WTC11 (cell line): ENCODE measurements around the gene PLP2. TPM values are rescaled to one million over a fixed set of nuclear protein-coding genes. Genes with fewer than 3 reads are reported as not detected.
A peak's percentile ranks its signal among the peaks of the same experiment; 100 is the strongest.

ENCODE experiments used
- ATAC-seq: fragments of 200-7000 bp; cut with Tn5 transposase; 2 replicates; pipeline ENCODE4 v1.10.0; 2021; ENCODE audit warnings: mild to moderate bottlenecking, moderate library complexity
- CTCF ChIA-PET: fragments of 300-600 bp; sonication (Branson Sonifier 250); formaldehyde crosslinking; loops from one replicate; lab custom pipeline; 2021; ENCODE audit warnings: antibody characterized with exemption; lab: Charles Lee
- POLR2A ChIA-PET: fragments of 350-600 bp; sonication (Branson Sonifier 250); formaldehyde crosslinking; loops from one replicate; lab custom pipeline; 2021; ENCODE audit warnings: antibody characterized with exemption; lab: Charles Lee
- DNase-seq: peaks from one replicate; pipeline ENCODE4 v3.0.0; 2021; ENCODE audit warnings: low spot score
- H3K27ac Mint-ChIP-seq: 2 replicates; pipeline ENCODE4 v1.8.0; 2021; ENCODE audit warnings: mixed read lengths
- H3K27me3 Mint-ChIP-seq: 2 replicates; pipeline ENCODE4 v1.8.0; 2021; ENCODE audit warnings: low read depth, mild to moderate bottlenecking, moderate library complexity, mixed read lengths
- H3K36me3 Mint-ChIP-seq: 2 replicates; pipeline ENCODE4 v1.8.0; 2021; ENCODE audit warnings: mixed read lengths
- H3K4me1 Mint-ChIP-seq: 2 replicates; pipeline ENCODE4 v1.8.0; 2022; ENCODE audit warnings: mixed read lengths
- H3K4me3 Mint-ChIP-seq: 2 replicates; pipeline ENCODE4 v1.8.0; 2021; ENCODE audit warnings: mild to moderate bottlenecking, moderate library complexity, mixed read lengths
- H3K9me3 Mint-ChIP-seq: 2 replicates; pipeline ENCODE4 v1.8.0; 2021; ENCODE audit warnings: mixed read lengths
- AFF4 ChIP-seq: sonication (generic); formaldehyde crosslinking; IDR thresholded peaks from 2 replicates; pipeline ENCODE4 v1.8.1; 2023; ENCODE audit warnings: mild to moderate bottlenecking, missing genetic modification reagents, borderline replicate concordance
- ARID4B ChIP-seq: sonication (generic); formaldehyde crosslinking; IDR thresholded peaks from 2 replicates; pipeline ENCODE4 v1.8.0; 2023; ENCODE audit warnings: missing genetic modification reagents, mild to moderate bottlenecking, borderline replicate concordance
- ESRRA ChIP-seq: sonication (generic); formaldehyde crosslinking; IDR thresholded peaks from 2 replicates; pipeline ENCODE4 v1.8.1; 2022; ENCODE audit warnings: mild to moderate bottlenecking, missing genetic modification reagents, borderline replicate concordance
- ETV6 ChIP-seq: sonication (generic); formaldehyde crosslinking; IDR thresholded peaks from 2 replicates; pipeline ENCODE4 v1.8.1; 2022; ENCODE audit warnings: mild to moderate bottlenecking, missing genetic modification reagents
- FOXP1 ChIP-seq: sonication (generic); formaldehyde crosslinking; IDR thresholded peaks from 2 replicates; pipeline ENCODE4 v1.8.0; 2022; ENCODE audit warnings: missing genetic modification reagents, mild to moderate bottlenecking, moderate library complexity, borderline replicate concordance
- GRHL2 ChIP-seq: fragments of 250-450 bp; sonication (Bioruptor Pico); IDR thresholded peaks from 2 replicates; pipeline ENCODE4 v1.8.0; 2022; ENCODE audit warnings: mild to moderate bottlenecking, moderate library complexity; ENCODE audit not compliant: insufficient replicate concordance, severe bottlenecking
- NFE2L1 ChIP-seq: sonication (generic); formaldehyde crosslinking; IDR thresholded peaks from 2 replicates; pipeline ENCODE4 v1.8.1; 2023; ENCODE audit warnings: missing genetic modification reagents
- ZBTB43 ChIP-seq: sonication (generic); formaldehyde crosslinking; IDR thresholded peaks from 2 replicates; pipeline ENCODE4 v1.8.1; 2023; ENCODE audit warnings: mild to moderate bottlenecking, missing genetic modification reagents
- ZNF232 ChIP-seq: sonication (generic); formaldehyde crosslinking; IDR thresholded peaks from 2 replicates; pipeline ENCODE4 v1.8.0; 2022; ENCODE audit warnings: mild to moderate bottlenecking, missing genetic modification reagents
- ZNF317 ChIP-seq: sonication (generic); formaldehyde crosslinking; IDR thresholded peaks from 2 replicates; pipeline ENCODE4 v1.8.1; 2023; ENCODE audit warnings: low read depth, mild to moderate bottlenecking, moderate library complexity, missing genetic modification reagents, borderline replicate concordance
- ZSCAN18 ChIP-seq: fragments of 250-450 bp; sonication (Bioruptor Pico); IDR thresholded peaks from 2 replicates; pipeline ENCODE4 v2.1.2; 2022; ENCODE audit warnings: mild to moderate bottlenecking, moderate library complexity
- total RNA-seq: library from RNA; stranded (reverse); gene quantifications from 3 replicates; pipeline ENCODE4 v1.2.3, GENCODE V29; 2021

PLP2 gene
- total RNA-seq, 1 experiment from 2014 or later = 12.4 TPM

GRCh38 chrX:49199906-49200771 lies 28.4 kb downstream of the PLP2 start, which contains the start of gene SYP (continued):
- TF ChIP-seq ETV6 (CRISPR knock-in tag) (peak; percentile 85), ESRRA (CRISPR knock-in tag) (0 out of 2 replicates have a peak, but pooled peaks have one; percentile 16), ZBTB43 (CRISPR knock-in tag) (0 out of 2 replicates have a peak, but pooled peaks have one; percentile 19), FOXP1 (peak; percentile 84), ZNF232 (CRISPR knock-in tag) (peak; percentile 91; the same call in 1 of the 2 replicates), AFF4 (CRISPR knock-in tag) (no peak), GRHL2 (CRISPR knock-in tag) (no peak), NFE2L1 (CRISPR knock-in tag) (peak; percentile 27; the same call in 1 of the 2 replicates), ZSCAN18 (CRISPR knock-in tag) (no peak)

- ATAC-seq (no peak), DNase-seq (no peak)
- POLR2A ChIA-PET = no interaction called here
- Mint-ChIP-seq H3K9me3 (no peaks in the 10 kb centered on the region), H3K27me3 (no peaks in the 10 kb centered on the region; the same call in 1 of the 2 replicates), H3K36me3 (no peaks in the 10 kb centered on the region), H3K4me1 (peaks cover 18% of the 10 kb centered on the region), H3K4me3 (no peak overlapping the region), H3K27ac (no peak overlapping the region)
- TF ChIP-seq ARID4B (CRISPR knock-in tag) (no peak), ZNF317 (CRISPR knock-in tag) (no peak), ESRRA (CRISPR knock-in tag) (no peak)
- CTCF ChIA-PET = no interaction called here
Measured at GRCh38 chrX:49202022-49202421, 30.3 kb downstream of the PLP2 start.
